Ovary (tissue), 1 donor: Measurements from ENCODE around the gene DHH.

ENCODE experiments used
- EP300 ChIP-seq: sonication (generic); formaldehyde crosslinking; IDR thresholded peaks from one replicate; pipeline ENCODE4 v1.6.1; 2017; ENCODE audit warnings: antibody characterized with exemption
- POLR2A ChIP-seq: fragments of 450-650 bp; IDR thresholded peaks from one replicate; pipeline ENCODE4 v1.6.1; 2017; ENCODE audit warnings: antibody characterized with exemption, mild to moderate bottlenecking, moderate library complexity

DNA sequence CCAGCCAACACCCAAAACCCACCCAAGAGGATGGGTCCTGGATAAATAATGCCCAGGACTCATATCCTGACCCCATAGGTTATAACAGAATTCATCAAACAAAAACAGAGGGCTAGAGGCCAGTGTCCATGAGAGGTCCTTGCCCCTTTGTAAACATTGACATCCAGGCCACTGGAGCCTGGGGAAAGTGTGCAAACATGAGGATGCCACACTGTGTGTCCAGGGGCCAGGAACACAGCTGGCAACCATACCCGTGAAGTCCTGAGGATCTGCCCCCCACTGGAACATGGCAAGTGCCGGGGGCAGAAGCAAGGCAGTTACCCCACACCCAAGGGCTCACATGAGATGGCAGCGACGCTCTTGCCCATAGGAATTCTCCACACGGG, 29.8 kb downstream of the DHH start:
- TF ChIP-seq EP300 (no peak), POLR2A (no peak)
